GM11168 (cell line): ENCODE data around the gene B3GNT2.

Experiments used
- in situ Hi-C: fragments of 300-500 bp; cut with MboI; formaldehyde crosslinking; loops from one replicate; pipeline ENCODE4 v1.12.0; 2022; ENCODE audit warnings: low sequenced_read_pairs; ENCODE audit not compliant: unreplicated experiment

The B3GNT2 gene

GRCh38 chr2:62222674-62223073 lies 26.8 kb downstream of the B3GNT2 start:
- in situ Hi-C loops = loop anchor here (25.0 kb wide), 1 partner anchor 190 kb away; no protein-coding TSS in a partner anchor

GRCh38 chr2:62224976-62225375 lies 29.1 kb downstream of the B3GNT2 start:
- in situ Hi-C loops = loop anchor here (25.0 kb wide), 1 partner anchor 187 kb away; no protein-coding TSS in a partner anchor

GRCh38 chr2:62227386-62228075 lies 31.6 kb downstream of the B3GNT2 start:
- in situ Hi-C loops = no loop called here

- in situ Hi-C loops = no loop called here
Measured at GRCh38 chr2:62229082-62229605, 33.2 kb downstream of the B3GNT2 start.

GRCh38 chr2:62231541-62231940 lies 35.6 kb downstream of the B3GNT2 start:
- in situ Hi-C loops = no loop called here

- in situ Hi-C loops = no loop called here
Measured at GRCh38 chr2:62234755-62235655, 39.1 kb downstream of the B3GNT2 start.

- in situ Hi-C loops = no loop called here
Measured at GRCh38 chr2:62236499-62236898, 40.6 kb downstream of the B3GNT2 start.

GRCh38 chr2:62238236-62238635 lies 42.3 kb downstream of the B3GNT2 start:
- in situ Hi-C loops = no loop called here

- in situ Hi-C loops = no loop called here
Measured at GRCh38 chr2:62240546-62240945, 44.6 kb downstream of the B3GNT2 start.

- in situ Hi-C loops = no loop called here
Measured at GRCh38 chr2:62243983-62244382, 48.1 kb downstream of the B3GNT2 start.

- in situ Hi-C loops = no loop called here
Measured at GRCh38 chr2:62248226-62248625, 52.3 kb downstream of the B3GNT2 start.

GRCh38 chr2:62250239-62250638 lies 54.3 kb downstream of the B3GNT2 start:
- in situ Hi-C loops = no loop called here

GRCh38 chr2:62254424-62255266 lies 58.7 kb downstream of the B3GNT2 start:
- in situ Hi-C loops = no loop called here

GRCh38 chr2:62257466-62257865 lies 61.6 kb downstream of the B3GNT2 start:
- in situ Hi-C loops = no loop called here

GRCh38 chr2:62263076-62263715 lies 67.3 kb downstream of the B3GNT2 start:
- in situ Hi-C loops = no loop called here

- in situ Hi-C loops = no loop called here
Measured at GRCh38 chr2:62264186-62264585, 68.3 kb downstream of the B3GNT2 start.

- in situ Hi-C loops = no loop called here
Measured at GRCh38 chr2:62265106-62265505, 69.2 kb downstream of the B3GNT2 start.

- in situ Hi-C loops = no loop called here
Measured at GRCh38 chr2:62266433-62267038, 70.6 kb downstream of the B3GNT2 start.

- in situ Hi-C loops = no loop called here
Measured at GRCh38 chr2:62267696-62268095, 71.8 kb downstream of the B3GNT2 start.
